Measurements from ENCODE around the gene STEAP2.

The STEAP2 gene

DNA sequence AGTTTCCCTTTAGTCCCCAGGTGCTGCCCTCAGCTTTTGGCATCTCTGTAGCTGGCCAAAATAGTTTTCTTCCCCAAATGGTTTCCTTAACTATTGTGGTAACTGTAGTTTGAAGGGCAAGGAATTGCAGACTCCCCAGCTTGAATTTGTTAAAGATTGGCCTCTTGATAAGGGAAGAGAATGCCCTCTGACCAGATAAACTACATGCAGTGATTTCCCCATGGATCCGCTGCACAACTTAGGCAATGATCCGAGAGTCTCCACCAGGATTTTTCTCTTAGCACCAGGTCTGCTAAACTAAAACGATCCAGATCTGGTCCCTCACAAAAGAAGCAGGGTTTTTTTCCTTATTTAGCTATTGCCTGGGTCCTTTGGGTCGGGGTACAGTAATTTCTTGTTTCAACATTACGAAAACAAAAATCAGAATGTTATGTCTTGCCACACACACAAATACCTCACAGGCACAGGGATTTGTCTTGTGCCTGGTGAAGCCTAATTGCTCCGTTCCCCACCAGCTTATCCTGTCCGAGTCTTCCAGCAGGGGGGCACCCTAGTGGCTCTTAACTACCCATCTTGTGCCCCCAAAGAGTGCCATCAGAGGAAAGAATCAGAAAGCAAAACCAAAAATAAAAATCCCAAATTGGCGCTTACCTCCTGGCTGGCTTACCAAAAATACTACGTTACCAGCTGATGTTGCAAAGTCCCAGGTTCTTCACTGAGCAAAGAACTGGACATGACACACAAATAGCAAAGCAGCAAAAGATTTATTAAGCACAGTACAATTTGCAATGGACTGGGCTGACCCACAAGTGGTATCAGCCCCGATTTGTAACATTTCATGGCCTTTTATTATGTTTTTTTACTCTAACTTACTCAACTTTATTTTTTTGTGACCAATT lies 16.4 kb upstream of the STEAP2 start:
- no peak for DNase-seq

DNA sequence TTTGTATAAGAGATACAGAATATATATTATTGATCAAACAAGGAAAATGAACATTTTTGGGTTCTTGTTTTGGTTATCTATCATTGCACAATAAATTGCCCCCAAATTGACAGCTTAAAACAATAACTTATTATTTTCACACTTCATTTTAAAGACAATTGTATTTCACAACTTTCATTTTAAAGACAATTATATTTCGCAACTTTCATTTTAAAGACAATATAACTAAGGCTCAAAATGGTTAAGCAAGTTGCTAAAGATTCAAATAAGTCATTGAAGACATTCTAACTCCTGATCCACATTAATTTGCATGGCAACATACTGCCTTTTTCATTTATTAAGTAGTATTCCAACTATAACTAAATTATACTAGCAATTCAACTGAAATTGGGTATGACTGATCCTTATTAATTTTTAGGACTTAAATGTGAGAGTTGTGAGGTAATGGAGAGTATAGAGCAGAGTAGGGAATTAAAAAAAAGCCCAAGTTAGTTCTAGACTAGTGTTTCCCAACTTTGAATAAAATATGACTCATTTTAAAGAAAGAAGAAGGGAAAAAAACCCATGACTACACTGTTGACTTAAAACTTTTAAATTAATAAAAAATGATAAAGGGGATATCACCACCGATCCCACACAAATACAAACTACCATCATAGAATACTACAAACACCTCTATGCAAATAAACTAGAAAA lies 9.9 kb upstream of the STEAP2 start:
- DNase-seq = no peak

DNA sequence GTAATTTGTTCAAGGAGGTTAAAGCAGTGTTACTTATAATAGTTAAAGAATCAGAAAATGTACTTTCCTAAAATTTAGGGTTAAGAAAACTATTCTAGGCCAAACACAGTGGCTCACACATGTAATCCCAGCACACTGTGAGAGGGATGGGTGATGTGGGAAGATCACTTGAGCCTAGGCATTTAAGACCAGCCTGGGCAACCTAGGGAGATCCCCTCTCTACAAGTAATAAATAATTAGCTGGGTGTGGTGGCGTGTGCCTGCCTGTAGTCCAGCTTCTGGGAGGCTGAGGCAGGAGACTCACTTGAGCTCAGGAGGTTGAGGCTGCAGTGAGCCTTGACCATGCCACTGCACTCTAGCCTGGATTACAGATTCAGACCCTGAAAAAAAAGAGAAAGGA lies 3.6 kb upstream of the STEAP2 start:
- DNase-seq = no peak

DNA sequence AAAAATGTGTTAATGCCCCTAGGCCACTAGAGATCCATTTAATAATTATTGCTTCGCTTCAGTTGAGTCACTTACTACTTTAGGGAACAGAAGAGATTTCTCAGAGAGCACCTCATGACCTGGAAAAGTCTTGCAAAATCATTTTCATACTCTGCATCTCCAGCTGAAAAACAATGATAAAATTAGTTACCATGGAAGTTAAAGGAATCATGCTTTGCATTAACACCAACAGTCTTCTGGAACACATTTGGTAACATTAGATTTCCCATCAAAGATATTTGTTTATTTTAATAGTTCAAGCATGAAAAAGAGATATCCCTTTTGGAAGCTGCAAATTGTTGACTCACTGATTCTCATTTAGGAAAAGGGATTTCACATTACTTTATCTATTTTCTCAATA lies 1.8 kb upstream of the STEAP2 start:
- DNase-seq = no peak

DNA sequence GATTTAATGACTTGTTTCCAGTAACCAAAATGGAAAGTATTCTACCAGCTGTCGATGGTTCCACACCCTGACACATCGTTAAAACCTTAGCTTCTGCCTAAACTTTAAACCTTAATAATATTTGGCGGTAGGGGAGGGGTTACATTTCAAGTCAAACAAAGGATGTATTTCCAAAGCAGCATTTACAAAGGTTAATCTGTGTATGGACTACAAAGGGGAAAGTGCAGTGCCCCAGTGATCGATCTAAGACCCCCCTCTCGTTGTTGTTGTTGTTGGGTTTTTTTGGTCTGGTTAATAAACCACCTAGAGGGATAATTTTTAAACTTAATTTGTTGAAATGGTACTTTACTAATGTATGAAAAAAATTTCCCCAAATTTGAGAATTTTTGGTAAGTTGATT lies 1.1 kb upstream of the STEAP2 start:
- no peak for DNase-seq

DNA sequence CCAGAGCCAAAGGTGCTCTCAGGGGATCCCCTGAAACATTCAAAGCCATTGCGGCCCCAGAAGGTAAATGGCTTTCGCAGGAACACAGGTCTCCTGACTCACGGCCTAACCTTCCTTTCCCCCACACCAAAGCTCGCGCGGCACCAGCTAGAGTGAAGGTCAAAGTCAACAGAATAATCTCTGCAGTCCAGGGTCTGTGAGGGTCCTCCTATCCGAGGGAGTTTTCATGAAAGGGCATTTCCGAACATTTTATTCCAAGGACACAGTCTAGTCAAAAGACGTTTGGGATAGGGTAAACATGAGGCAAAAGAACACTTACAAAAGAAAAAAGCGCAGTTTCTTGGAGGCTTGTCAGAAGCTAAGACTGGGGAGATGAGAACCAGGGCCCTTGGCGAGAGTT lies 559 bp upstream of the STEAP2 start:
- DNase-seq = no peak

DNA sequence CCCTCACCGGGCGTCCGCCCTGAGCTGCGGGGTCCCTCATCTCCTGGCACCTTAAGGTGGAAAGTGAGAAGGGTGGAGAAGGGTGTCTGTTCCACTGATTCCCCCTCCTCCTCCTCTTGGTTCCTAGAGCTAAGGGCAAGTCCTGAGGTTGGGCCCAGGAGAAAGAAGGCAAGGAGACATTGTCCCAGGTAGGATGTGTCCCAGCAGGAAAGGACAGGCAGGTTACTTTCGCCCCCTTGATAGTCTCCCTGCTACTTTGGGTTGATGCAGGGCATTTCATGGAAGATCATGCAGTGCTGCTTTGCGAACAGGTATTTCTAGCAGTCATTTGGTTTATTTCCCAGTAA lies 582 bp downstream of the STEAP2 start:
- DNase-seq = no peak

DNA sequence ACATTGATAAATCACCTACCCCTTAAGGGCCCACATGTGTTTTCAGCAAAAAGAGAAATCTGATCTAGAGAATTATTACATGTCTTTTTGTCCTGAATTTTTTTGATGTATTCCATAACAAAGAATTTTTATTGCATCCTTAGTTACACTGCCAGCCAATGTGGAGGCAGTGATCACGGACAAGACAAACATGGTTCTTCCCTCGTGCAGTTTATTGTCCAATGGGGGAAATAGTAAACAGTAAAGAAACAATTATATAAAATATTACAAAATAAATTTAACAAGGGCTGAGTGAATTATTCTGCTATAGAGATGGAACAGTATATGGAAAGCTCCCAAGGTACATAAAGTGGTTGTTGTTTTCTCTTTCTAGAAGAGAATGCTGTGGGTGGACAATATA lies 2.0 kb downstream of the STEAP2 start:
- DNase-seq = no peak

DNA sequence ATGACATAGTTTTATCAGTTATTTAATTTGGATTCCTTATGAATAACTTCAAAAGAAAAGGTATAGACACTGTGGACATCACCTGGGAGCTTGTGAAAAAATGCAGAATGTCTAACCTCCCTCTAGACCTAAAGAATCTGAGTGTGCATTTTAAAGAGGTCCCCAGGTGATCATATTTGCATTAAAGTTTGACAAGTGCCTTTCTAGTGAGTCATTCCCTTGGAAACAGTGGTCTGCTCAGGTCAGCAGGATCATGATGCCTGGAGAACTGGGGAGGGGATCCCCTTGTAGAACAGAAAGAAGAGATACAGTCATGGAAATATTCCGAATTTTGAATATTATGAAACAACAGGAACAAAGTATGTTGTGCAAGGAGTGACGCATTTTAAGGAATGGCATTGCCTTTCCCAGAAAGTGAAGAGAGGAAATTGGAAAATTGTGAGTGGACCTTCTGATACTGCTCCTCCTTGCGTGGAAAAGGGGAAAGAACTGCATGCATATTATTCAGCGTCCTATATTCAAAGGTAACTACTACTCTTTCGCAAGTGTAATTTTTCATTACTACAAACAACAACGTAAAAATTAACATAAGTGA lies 4.6 kb downstream of the STEAP2 start:
- DNase-seq = no peak

DNA sequence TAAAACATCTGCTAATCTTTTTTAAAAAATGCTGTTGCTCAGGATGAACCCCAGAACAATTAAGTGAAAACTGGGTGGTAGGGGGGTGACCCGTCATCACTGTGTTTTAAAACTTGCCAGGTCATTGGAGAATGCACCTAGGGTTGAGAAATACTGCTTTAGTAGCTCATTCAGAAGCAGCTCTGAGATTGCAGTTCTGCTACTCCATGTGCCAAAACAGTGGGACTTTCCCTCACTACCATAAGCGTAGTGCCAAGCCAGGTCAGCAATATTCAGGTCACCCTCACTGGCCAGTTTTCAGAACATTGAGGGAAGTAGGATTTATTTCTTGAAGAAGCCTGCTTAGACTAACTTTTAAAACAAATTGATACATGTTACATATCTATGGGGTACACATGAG lies 5.2 kb downstream of the STEAP2 start:
- no peak for DNase-seq

DNA sequence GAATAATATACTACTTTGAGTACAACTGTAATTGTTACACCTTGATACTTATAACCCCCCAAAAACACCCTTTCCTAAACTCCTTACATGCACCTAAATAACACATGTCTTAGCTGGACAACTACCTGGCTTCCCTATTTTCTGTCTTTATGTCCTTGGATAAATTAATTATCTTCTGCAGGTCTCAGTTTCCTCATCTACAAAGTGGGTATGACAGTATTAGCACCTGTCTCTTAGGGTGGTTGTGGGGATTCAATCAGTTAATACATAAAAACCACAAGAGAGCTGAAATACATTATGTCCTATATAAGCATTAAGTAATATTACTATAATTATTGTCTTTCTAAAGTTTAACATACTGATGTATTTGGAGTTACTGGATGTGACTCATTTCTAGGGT lies 10.8 kb downstream of the STEAP2 start:
- no peak for DNase-seq

DNA sequence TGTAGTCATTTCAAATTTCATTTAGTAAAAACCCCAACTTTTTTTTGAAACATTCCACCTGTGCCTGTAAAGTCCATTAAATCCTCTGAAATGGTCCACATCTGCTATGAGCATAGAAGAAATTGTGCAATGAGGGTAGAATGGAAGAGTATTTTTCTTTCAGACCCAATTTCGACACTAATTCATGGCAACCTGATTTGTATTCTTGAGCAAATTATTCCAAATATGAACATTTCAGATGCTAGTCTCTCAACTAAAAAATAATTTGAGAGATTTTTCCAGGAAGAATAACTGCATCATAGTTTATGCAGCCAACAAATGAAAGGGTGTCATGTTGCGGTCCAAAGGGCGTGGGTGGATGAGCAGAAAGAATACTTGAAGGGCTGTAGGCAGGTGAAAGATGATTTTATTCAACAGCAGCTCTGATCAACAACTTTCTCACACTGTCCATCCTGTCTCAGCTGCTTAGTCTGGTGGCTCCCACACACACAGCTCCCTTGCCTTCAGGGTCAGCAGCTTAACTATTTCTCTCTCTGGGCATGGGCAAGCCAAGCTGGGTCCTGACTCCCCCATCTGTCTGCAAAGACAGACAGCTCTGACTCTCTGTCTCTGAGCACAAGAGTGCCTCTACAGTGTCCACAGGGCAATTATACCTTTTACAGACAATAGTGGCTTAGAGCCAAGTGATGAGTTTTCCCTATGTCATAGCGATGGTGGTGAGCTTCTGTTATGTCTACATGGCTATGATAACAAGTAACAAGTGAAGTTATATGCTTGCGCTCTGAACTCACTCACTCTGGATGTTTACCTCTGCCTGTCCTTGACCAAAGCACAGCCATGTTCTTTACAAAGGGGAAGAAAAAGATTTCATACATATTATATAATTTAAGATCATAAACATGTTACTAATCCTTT lies 11.5 kb downstream of the STEAP2 start:
- DNase-seq = no peak

DNA sequence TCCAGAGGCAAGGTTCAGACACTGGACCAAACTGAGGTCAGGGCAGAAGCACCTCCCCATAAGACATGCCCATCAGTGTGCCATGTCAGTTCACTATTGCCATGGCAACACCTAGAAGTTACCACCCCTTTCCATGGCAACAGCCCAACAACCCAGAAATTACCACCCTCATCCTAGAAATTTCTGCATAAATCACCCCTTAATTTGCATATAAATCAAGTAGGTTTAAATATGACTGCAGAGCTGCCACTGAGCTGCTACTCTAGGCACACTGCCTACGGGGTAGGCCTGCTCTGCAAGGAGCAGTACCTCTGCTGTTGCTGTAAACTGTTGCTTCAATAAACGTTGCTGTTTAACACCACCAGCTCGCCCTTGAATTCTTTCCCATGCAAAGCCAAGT lies 12.7 kb downstream of the STEAP2 start:
- DNase-seq = no peak

DNA sequence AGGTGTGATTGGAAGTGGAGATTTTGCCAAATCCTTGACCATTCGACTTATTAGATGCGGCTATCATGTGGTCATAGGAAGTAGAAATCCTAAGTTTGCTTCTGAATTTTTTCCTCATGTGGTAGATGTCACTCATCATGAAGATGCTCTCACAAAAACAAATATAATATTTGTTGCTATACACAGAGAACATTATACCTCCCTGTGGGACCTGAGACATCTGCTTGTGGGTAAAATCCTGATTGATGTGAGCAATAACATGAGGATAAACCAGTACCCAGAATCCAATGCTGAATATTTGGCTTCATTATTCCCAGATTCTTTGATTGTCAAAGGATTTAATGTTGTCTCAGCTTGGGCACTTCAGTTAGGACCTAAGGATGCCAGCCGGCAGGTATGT lies 13.6 kb downstream of the STEAP2 start:
- DNase-seq = no peak

DNA sequence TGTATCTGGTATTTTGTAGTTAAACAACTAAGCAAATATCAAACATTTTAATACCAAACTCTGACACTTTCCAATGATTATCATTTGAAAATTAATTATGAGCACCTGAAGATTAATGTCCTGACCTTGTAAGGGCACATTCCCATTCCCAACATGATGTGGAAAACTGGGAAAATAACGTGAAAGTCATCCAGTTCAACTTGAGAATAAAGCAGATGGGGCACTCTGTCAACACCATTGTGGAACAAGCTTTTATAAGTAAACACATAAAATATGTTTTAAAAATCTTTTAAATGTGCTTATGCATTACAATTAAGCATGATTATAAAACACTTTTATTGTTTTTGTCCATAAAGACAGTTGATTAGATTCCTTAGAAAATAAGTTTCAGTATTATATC lies 14.1 kb downstream of the STEAP2 start:
- no peak for DNase-seq

DNA sequence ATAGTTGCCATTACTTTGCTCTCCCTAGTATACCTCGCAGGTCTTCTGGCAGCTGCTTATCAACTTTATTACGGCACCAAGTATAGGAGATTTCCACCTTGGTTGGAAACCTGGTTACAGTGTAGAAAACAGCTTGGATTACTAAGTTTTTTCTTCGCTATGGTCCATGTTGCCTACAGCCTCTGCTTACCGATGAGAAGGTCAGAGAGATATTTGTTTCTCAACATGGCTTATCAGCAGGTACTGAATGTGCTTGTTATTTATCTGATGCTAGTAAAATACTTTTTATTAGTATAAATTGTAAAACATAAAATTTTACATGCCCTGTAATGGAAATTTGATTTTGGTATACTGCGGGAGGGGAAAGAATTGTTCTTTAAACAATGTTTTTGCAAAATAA lies 15.7 kb downstream of the STEAP2 start:
- no peak for DNase-seq

DNA sequence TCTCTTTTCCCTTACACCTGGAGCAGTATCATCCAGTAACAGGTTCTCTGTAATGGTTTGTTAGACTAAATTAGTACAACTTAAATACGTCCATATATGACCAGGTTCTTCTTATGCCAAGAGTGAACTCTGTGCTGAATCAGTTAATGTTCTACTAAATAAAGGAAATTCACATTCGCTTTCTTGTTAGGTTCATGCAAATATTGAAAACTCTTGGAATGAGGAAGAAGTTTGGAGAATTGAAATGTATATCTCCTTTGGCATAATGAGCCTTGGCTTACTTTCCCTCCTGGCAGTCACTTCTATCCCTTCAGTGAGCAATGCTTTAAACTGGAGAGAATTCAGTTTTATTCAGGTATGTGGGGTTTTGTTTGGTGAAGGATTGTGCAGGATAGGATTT lies 18.1 kb downstream of the STEAP2 start:
- no peak for DNase-seq

DNA sequence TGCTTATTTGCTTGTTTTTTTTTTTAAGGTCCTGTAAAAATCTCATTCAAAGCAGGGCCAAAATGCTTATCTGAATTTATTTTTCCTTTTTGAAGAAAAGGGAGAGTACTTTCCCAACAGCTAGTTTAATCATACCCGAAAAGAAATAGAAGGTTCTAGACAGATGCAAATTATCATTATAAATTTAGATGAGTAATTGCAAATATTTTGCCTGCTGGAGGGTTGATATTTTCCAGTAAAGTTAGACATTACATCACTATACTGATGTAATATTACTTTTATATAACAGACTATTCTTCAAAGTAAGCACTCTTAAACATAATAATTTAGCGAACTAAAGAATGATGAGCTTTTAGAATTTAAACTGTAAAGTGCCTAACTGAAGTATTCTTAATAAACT lies 19.3 kb downstream of the STEAP2 start:
- DNase-seq = no peak

DNA sequence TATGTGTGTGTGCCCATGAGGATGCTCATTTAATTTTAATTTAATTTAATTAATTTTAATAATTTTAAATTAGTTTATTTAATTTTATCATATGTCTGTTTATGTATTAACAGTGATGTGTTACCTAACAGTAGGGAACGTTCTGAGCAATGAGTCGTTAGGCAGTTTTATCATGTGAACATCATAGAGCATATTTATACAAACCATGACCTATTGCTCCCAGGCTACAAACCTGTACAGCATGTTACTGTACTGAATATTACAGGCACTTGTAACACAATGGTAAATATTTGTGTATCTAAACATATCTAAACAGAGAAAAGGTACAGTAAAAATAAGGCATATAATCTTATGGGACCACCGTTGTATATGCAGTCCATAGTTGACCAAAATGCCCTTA lies 19.8 kb downstream of the STEAP2 start:
- no peak for DNase-seq

DNA sequence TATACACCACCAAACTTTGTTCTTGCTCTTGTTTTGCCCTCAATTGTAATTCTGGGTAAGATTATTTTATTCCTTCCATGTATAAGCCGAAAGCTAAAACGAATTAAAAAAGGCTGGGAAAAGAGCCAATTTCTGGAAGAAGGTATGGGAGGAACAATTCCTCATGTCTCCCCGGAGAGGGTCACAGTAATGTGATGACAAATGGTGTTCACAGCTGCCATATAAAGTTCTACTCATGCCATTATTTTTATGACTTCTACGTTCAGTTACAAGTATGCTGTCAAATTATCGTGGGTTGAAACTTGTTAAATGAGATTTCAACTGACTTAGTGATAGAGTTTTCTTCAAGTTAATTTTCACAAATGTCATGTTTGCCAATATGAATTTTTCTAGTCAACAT lies 20.9 kb downstream of the STEAP2 start:
- DNase-seq = no peak

DNA sequence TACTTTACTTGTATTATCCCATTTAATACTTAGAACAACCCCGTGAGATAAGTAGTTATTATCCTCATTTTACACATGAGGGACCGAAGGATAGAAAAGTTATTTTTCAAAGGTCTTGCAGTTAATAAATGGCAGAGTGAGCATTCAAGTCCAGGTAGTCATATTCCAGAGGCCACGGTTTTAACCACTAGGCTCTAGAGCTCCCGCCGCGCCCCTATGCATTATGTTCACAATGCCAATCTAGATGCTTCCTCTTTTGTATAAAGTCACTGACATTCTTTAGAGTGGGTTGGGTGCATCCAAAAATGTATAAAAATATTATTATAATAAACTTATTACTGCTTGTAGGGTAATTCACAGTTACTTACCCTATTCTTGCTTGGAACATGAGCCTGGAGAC lies 22.0 kb downstream of the STEAP2 start:
- no peak for DNase-seq

DNA sequence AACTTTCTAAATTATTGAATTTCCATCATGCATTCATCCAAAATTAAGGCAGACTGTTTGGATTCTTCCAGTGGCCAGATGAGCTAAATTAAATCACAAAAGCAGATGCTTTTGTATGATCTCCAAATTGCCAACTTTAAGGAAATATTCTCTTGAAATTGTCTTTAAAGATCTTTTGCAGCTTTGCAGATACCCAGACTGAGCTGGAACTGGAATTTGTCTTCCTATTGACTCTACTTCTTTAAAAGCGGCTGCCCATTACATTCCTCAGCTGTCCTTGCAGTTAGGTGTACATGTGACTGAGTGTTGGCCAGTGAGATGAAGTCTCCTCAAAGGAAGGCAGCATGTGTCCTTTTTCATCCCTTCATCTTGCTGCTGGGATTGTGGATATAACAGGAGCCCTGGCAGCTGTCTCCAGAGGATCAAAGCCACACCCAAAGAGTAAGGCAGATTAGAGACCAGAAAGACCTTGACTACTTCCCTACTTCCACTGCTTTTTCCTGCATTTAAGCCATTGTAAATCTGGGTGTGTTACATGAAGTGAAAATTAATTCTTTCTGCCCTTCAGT lies 25.3 kb downstream of the STEAP2 start:
- no peak for DNase-seq

DNA sequence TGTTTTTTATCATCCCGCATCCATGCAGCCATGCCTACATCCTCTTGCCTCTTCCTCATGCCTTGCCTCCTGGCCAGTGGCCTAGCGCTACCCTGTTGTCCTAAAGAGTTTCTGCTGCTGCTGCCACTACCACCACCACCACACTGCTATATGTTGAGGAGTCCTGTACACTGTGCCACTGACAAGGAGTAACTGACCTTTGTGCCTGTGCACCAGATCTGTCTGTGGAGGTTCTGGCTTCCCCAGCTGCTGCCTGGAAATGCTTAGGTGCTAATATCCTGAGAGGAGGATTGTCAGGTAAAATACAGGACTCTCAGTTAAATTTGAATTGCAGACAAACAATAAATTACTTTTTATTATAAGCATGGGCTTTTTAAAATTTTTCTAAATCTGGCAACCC lies 26.5 kb downstream of the STEAP2 start:
- DNase-seq = no peak
